HCT116 (cell line): Measurements from ENCODE around the gene SPAG5. TPM values are rescaled to one million over a fixed set of nuclear protein-coding genes. Genes with fewer than 3 reads are reported as not detected.
A peak's percentile ranks its signal among the peaks of the same experiment; 100 is the strongest.

Source experiments
- ATAC-seq: fragments of 200-7000 bp; cut with Tn5 transposase; 2 replicates; pipeline ENCODE4 v1.9.1; 2020; ENCODE audit warnings: mild to moderate bottlenecking, moderate library complexity
- BruUV-seq: library from RNA; stranded (reverse); fragments of 400-500 nt; replicated peaks from 2 replicates; lab custom pipeline; 2021; lab: Mats Ljungman, UMichigan
- CTCF ChIA-PET: fragments of 300-600 bp; sonication (Branson Sonifier 250); formaldehyde crosslinking; loops from one replicate; lab custom pipeline; 2021; ENCODE audit warnings: antibody characterized with exemption; lab: Charles Lee
- POLR2A ChIA-PET: fragments of 300-600, 350-600 bp; sonication (Branson Sonifier 250); formaldehyde crosslinking; loops from one replicate; lab custom pipeline; 2021; ENCODE audit warnings: antibody characterized with exemption; lab: Charles Lee
- RAD21 ChIA-PET, 2 experiments: fragments of 300-600 bp; sonication (Branson Sonifier 250); formaldehyde crosslinking; loops; one replicate each; lab custom pipeline; 2023; ENCODE audit warnings: low total read pairs in 2 of 2; ENCODE audit not compliant: uncharacterized antibody in 2 of 2, unreplicated experiment in 2 of 2, low non-redundant PET in 1 of 2; lab: Charles Lee
- DNase-seq: peaks from one replicate; pipeline ENCODE4 v3.0.0-alpha.2; 2010; ENCODE audit warnings: low read depth, low spot score
- H2AFZ ChIP-seq: fragments of 200-600 bp; shearing (Covaris generic), sonication (generic); 2 replicates; pipeline ENCODE4 v1.6.1; 2017; ENCODE audit warnings: low read depth, mixed run types, mixed read lengths, antibody characterized with exemption, low read length; ENCODE audit not compliant: poor library complexity, severe bottlenecking
- H3K27ac ChIP-seq: 2 replicates; pipeline ENCODE4 v1.5.1; 2012; ENCODE audit warnings: low read depth, low read length
- H3K27me3 ChIP-seq: fragments of 200-600 bp; sonication (generic); 2 replicates; pipeline ENCODE4 v1.6.1; 2016; ENCODE audit warnings: mixed run types, low read length, mixed read lengths; ENCODE audit not compliant: insufficient read depth
- H3K36me3 ChIP-seq, 2 experiments: fragments of 200-500 bp in 1 of 2; fragments of 200-600 bp in 1 of 2; sonication (Bioruptor generic) in 1 of 2; sonication (generic) in 1 of 2; 2 replicates each; pipeline versions ENCODE4 v1.5.1 to v1.6.1; 2014 to 2016; ENCODE audit warnings: low read length in 2 of 2, inconsistent platforms in 1 of 2, mixed read lengths in 1 of 2, mixed run types in 1 of 2; ENCODE audit not compliant: insufficient read depth in 2 of 2, control insufficient read depth in 1 of 2
- H3K4me1 ChIP-seq, 2 experiments: fragments of 200-600 bp in 1 of 2; sonication (generic) in 1 of 2; 2 replicates each; pipeline versions ENCODE4 v1.5.1 to v1.6.1; 2012 to 2017; ENCODE audit warnings: low read length in 2 of 2, inconsistent platforms in 1 of 2, mild to moderate bottlenecking in 1 of 2, mixed read lengths in 1 of 2, mixed run types in 1 of 2, moderate library complexity in 1 of 2; ENCODE audit not compliant: insufficient read depth in 2 of 2, control insufficient read depth in 1 of 2
- H3K4me2 ChIP-seq: fragments of 200-600 bp; sonication (generic); 2 replicates; pipeline ENCODE4 v1.6.1; 2017; ENCODE audit warnings: mixed run types, low read length, mixed read lengths
- H3K4me3 ChIP-seq, 2 experiments: fragments of 200-600 bp in 1 of 2; sonication (generic) in 1 of 2; replicated peaks in 1 of 2; 2 replicates each; pipeline ENCODE4 v1.5.1; 2011 to 2016; ENCODE audit warnings: low read length in 2 of 2, control low read depth in 1 of 2, low read depth in 1 of 2, mild to moderate bottlenecking in 1 of 2, mixed read lengths in 1 of 2, mixed run types in 1 of 2
- H3K79me2 ChIP-seq: fragments of 200-600 bp; sonication (generic); 2 replicates; pipeline ENCODE4 v1.6.1; 2017; ENCODE audit warnings: mild to moderate bottlenecking, mixed run types, low read length, moderate library complexity, mixed read lengths; ENCODE audit not compliant: insufficient read depth
- H3K9ac ChIP-seq: fragments of 200-600 bp; sonication (generic); 2 replicates; pipeline ENCODE4 v1.6.1; 2016; ENCODE audit warnings: low read length, mixed read lengths
- H3K9me2 ChIP-seq: fragments of 200-600 bp; sonication (generic), shearing (Covaris generic); 2 replicates; pipeline ENCODE4 v1.6.1; 2017; ENCODE audit warnings: mixed run types, mild to moderate bottlenecking, moderate library complexity; ENCODE audit not compliant: insufficient read depth
- H3K9me3 ChIP-seq, 2 experiments: fragments of 200-500 bp in 1 of 2; fragments of 200-600 bp in 1 of 2; sonication (Bioruptor generic) in 1 of 2; sonication (generic) in 1 of 2; 2 replicates each; pipeline ENCODE4 v1.6.1; 2014 to 2017; ENCODE audit warnings: low read length in 2 of 2, mixed read lengths in 2 of 2, inconsistent platforms in 1 of 2, low read depth in 1 of 2, mild to moderate bottlenecking in 1 of 2, mixed run types in 1 of 2, moderate library complexity in 1 of 2; ENCODE audit not compliant: control insufficient read depth in 1 of 2, insufficient read depth in 1 of 2
- H4K20me1 ChIP-seq: fragments of 200-600 bp; sonication (generic), shearing (Covaris generic); 2 replicates; pipeline ENCODE4 v1.6.1; 2017; ENCODE audit warnings: mixed run types, mild to moderate bottlenecking, moderate library complexity; ENCODE audit not compliant: insufficient read depth
- ELF1 ChIP-seq: IDR thresholded peaks from 2 replicates; pipeline ENCODE4 v1.6.1; 2012; ENCODE audit warnings: low read depth, borderline replicate concordance
- JUND ChIP-seq: IDR thresholded peaks from 2 replicates; pipeline ENCODE4 v1.6.1; 2012
- MAX ChIP-seq: IDR thresholded peaks from 2 replicates; pipeline ENCODE4 v1.6.1; 2012
- REST ChIP-seq: IDR thresholded peaks from 2 replicates; pipeline ENCODE4 v1.6.1; 2012; ENCODE audit warnings: low read depth
- SIN3A ChIP-seq: IDR thresholded peaks from 2 replicates; pipeline ENCODE4 v1.6.1; 2012; ENCODE audit warnings: low read depth
- SP1 ChIP-seq: IDR thresholded peaks from 2 replicates; pipeline ENCODE4 v1.6.1; 2012; ENCODE audit warnings: low read depth
- TCF7L2 ChIP-seq: IDR thresholded peaks from 2 replicates; pipeline ENCODE4 v1.7.0; 2011; ENCODE audit warnings: borderline replicate concordance, inconsistent platforms; ENCODE audit not compliant: insufficient read depth, insufficient read length; ENCODE audit errors: extremely low read depth
- ZFX ChIP-seq: fragments of 450-650 bp; IDR thresholded peaks from 2 replicates; pipeline ENCODE4 v1.6.1; 2017
- intact Hi-C: fragments of 100-400 bp; cut with micrococcal nuclease; formaldehyde crosslinking; loops from 2 replicates; pipeline ENCODE4 v1.10.0; 2022
- total RNA-seq: library from RNA; stranded (reverse); gene quantifications from one replicate; pipeline ENCODE4 v1.2.1, GENCODE V29; 2021; ENCODE audit not compliant: unreplicated experiment
- TF ChIP-seq, protein P1 (sequence below): IDR thresholded peaks from 2 replicates; pipeline ENCODE4 v1.6.1; 2011; ENCODE audit warnings: mild to moderate bottlenecking, low read length, moderate library complexity; ENCODE audit not compliant: insufficient replicate concordance; ENCODE audit errors: extremely low read depth

The SPAG5 gene
- total RNA-seq, 1 experiment from 2014 or later = 94.9 TPM

DNA sequence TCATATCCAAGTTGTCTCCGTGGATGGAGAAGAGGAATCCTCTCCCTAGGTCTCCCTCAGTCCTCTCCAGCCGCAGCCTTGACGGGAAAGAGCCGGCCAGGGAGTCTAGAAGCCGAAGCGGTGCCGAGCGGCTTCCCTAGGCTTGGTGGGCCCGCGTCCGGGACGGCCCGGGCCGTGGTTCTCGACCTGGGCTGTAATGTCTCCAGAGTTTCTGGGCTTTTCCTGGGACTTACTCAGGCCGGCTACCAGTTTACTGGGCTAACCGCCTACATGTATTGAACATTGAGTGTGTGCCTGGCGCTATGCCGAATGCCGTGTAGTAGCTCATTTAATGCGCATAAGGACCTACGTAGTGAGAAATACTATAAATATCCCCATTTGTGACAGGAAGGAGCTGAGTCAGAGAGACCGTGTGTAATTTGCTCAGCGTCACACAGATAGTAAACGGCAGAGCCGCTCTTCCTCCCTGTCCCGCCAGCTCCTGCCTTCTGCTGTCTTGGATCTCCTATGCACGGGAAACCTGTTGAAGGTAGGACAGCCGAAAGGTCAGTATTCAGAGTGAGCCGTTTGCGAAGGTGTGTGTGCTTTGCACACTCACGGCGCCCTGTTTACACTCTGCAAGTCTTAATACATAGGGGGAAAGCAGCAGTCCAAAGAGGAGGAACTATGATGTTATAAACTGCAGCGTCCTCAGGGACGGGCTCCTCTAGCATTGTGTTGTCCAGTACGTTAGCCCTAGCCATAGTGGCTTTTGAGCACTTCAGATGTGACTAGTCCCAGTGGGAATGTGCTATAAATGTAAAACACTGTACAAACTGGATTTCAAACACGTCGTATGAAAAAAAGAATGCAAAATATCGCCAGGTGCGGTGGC lies 723 bp upstream of the SPAG5 start:
- TF ChIP-seq MAX (0 out of 2 replicates have a peak, but pooled peaks have one; percentile 2), SP1 (no peak), ZFX (0 out of 2 replicates have a peak, but pooled peaks have one; percentile 5), JUND (0 out of 2 replicates have a peak, but pooled peaks have one; percentile 2), TCF7L2 (no peak), ELF1 (no peak), SIN3A (peak; percentile 9), REST (no peak)
- TF ChIP-seq, protein P1, sequence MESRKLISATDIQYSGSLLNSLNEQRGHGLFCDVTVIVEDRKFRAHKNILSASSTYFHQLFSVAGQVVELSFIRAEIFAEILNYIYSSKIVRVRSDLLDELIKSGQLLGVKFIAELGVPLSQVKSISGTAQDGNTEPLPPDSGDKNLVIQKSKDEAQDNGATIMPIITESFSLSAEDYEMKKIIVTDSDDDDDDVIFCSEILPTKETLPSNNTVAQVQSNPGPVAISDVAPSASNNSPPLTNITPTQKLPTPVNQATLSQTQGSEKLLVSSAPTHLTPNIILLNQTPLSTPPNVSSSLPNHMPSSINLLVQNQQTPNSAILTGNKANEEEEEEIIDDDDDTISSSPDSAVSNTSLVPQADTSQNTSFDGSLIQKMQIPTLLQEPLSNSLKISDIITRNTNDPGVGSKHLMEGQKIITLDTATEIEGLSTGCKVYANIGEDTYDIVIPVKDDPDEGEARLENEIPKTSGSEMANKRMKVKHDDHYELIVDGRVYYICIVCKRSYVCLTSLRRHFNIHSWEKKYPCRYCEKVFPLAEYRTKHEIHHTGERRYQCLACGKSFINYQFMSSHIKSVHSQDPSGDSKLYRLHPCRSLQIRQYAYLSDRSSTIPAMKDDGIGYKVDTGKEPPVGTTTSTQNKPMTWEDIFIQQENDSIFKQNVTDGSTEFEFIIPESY = peak; percentile 6
- ATAC-seq (peak; percentile 65), DNase-seq (peak; percentile 66)
- POLR2A ChIA-PET = interaction anchor here (0.7 to 1.1 kb wide), 2 partner anchors 28 to 120 kb away, joined by 3 to 5 read pairs; partner anchors contain the start of genes PIGS and RPL23A
- intact Hi-C loops = no loop called here
- H3K4me2 ChIP-seq = peak overlapping the region; percentile 97
- peaks cover 0 to 2% of the 10 kb centered on the region in 2 experiments; a peak in 2 of 4 replicates for H3K36me3 ChIP-seq
- H3K9ac ChIP-seq = peak overlapping the region; percentile 92
- CTCF ChIA-PET = interaction anchor here (0.8 to 1.1 kb wide), 3 partner anchors 12 to 47 kb away, joined by 3 to 4 read pairs (median 3); no protein-coding TSS in a partner anchor
- no peak overlapping the region for H2AFZ ChIP-seq
- peak overlapping the region; percentile 93 to 97 for H3K4me3 ChIP-seq
- RAD21 ChIA-PET = no interaction called here
- peaks cover 4 to 22% of the 10 kb centered on the region in 2 experiments; a peak in 2 of 4 replicates for H3K4me1 ChIP-seq
- H4K20me1 ChIP-seq = no peaks in the 10 kb centered on the region
- H3K79me2 ChIP-seq = peaks cover 33% of the 10 kb centered on the region
- TSS peak; percentile 92 for BruUV-seq
- no peaks in the 10 kb centered on the region for H3K9me2 ChIP-seq
- no peaks in the 10 kb centered on the region for H3K9me3 ChIP-seq
- no peaks in the 10 kb centered on the region for H3K27me3 ChIP-seq
- H3K27ac ChIP-seq = peak overlapping the region; percentile 80
